ENCODE measurements around the gene MYLK. TPM values are rescaled to one million over a fixed set of nuclear protein-coding genes. Genes with fewer than 3 reads are reported as not detected.

MYLK gene
- total and polyA plus RNA-seq, 2 of the 4 experiments (the other 2 are of a cell fraction), result 299 to 484 TPM

GRCh38 chr3:123893012-123893411 is 8.9 kb upstream of the MYLK start:
- no peak overlapping the region for H3K4me2 ChIP-seq (ENCODE audit: low read depth, low read length)
- H3K18ac ChIP-seq (ENCODE audit: low read depth, low read length), result no peak overlapping the region
- WGBS, 2 experiments (ENCODE audit: extremely low coverage in 2 of 2, insufficient read length in 1 of 2), result no CpG with 5 or more reads among the region's 1 CpG
- ATAC-seq (ENCODE audit: low read depth) (no peak), DNase-seq (no peak)
- in situ Hi-C loops (cut with MboI; ENCODE audit: low sequenced_read_pairs), result no loop called here
- H3K79me1 ChIP-seq (ENCODE audit: low read depth in 1 of 2, low read length in 2 of 2), result no peaks in the 10 kb centered on the region
- no peak overlapping the region for H3K14ac ChIP-seq (replicated peaks; ENCODE audit: low read depth, low read length)
- dilution Hi-C loops (cut with HindIII; ENCODE audit: low sequenced_read_pairs, unreplicated experiment), result no loop called here
- no peak overlapping the region for H3K56ac ChIP-seq (ENCODE audit: extremely low read depth, insufficient read depth, low read length)
- ChIA-PET CTCF (no interaction called here), POLR2A (ENCODE audit: unreplicated experiment) (no interaction called here)
- H3K4me1 ChIP-seq (ENCODE audit: control insufficient read depth, insufficient read depth, low read length), result no peaks in the 10 kb centered on the region
- H3K4me3 ChIP-seq (ENCODE audit: insufficient read depth, low read depth, low read length), result no peak overlapping the region
- H2BK120ac ChIP-seq (ENCODE audit: low read depth, low read length), result no peak overlapping the region
- no peak overlapping the region for H2AK9ac ChIP-seq (replicated peaks; ENCODE audit: low read depth, low read length, poor library complexity)
- TF ChIP-seq CHD1 (IDR thresholded peaks at IDR 0.05; ENCODE audit: low read depth, low read length), result no peak
- TF ChIP-seq, protein P1, sequence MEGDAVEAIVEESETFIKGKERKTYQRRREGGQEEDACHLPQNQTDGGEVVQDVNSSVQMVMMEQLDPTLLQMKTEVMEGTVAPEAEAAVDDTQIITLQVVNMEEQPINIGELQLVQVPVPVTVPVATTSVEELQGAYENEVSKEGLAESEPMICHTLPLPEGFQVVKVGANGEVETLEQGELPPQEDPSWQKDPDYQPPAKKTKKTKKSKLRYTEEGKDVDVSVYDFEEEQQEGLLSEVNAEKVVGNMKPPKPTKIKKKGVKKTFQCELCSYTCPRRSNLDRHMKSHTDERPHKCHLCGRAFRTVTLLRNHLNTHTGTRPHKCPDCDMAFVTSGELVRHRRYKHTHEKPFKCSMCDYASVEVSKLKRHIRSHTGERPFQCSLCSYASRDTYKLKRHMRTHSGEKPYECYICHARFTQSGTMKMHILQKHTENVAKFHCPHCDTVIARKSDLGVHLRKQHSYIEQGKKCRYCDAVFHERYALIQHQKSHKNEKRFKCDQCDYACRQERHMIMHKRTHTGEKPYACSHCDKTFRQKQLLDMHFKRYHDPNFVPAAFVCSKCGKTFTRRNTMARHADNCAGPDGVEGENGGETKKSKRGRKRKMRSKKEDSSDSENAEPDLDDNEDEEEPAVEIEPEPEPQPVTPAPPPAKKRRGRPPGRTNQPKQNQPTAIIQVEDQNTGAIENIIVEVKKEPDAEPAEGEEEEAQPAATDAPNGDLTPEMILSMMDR (conservative IDR thresholded peaks at IDR 0.05; ENCODE audit: low read depth, low read length), result no peak
- peaks cover 5% of the 10 kb centered on the region for H3K9me3 ChIP-seq (ENCODE audit: control insufficient read depth, insufficient read depth, low read length)
- H2BK15ac ChIP-seq (ENCODE audit: low read depth, low read length), result no peak overlapping the region
- H3K4ac ChIP-seq (ENCODE audit: low read depth, low read length), result no peak overlapping the region
- no peak overlapping the region for H2AFZ ChIP-seq (replicated peaks; ENCODE audit: low read length, poor library complexity)
- no peaks in the 10 kb centered on the region for H3K9me1 ChIP-seq (ENCODE audit: insufficient read depth, low read length)
- H3K27ac ChIP-seq (ENCODE audit: insufficient read depth, low read length), result no peak overlapping the region
- H3K9ac ChIP-seq (ENCODE audit: low read depth, low read length), result no peak overlapping the region
- intact Hi-C loops (cut with micrococcal nuclease), result no loop called here
- BruUV-seq (replicated peaks), result no TSS peak
- no peaks in the 10 kb centered on the region for H3K36me3 ChIP-seq (ENCODE audit: control insufficient read depth, insufficient read depth, low read length)
- no peak overlapping the region for H4K91ac ChIP-seq (ENCODE audit: insufficient read depth, low read depth, low read length)
- no peak overlapping the region for H2BK20ac ChIP-seq (ENCODE audit: low read depth, low read length)
- no peak overlapping the region for H4K5ac ChIP-seq (ENCODE audit: low read depth, low read length)
- H2BK5ac ChIP-seq (ENCODE audit: low read depth, low read length, poor library complexity, severe bottlenecking), result no peak overlapping the region
- H4K20me1 ChIP-seq (ENCODE audit: insufficient read depth, low read length), result no peaks in the 10 kb centered on the region
- H4K8ac ChIP-seq (ENCODE audit: low read depth in 2 of 2, low read length in 2 of 2), result no peak overlapping the region
- no peak overlapping the region for H3K23ac ChIP-seq (ENCODE audit: low read depth, low read length)
- no peaks in the 10 kb centered on the region for H3K27me3 ChIP-seq (ENCODE audit: control insufficient read depth, insufficient read depth, low read length)
- no peak overlapping the region for H2AK5ac ChIP-seq (ENCODE audit: low read depth, low read length)

Data from IMR-90 (cell line).